ENCODE results near the gene LRRC8A.

LRRC8A gene

GRCh38 chr9:128947527-128948301, 65.8 kb downstream of the LRRC8A start, which contains the start of the genes DOLK and NUP188:
Gene DOLK, minus strand, starts transcription at chr9:128947603. Its CDS starts 300 bp downstream, at chr9:128947303.
Gene NUP188, plus strand, starts transcription at chr9:128947699. Its CDS starts 21 bp downstream, at chr9:128947720.
- H3K4me1 ChIP-seq (ENCODE audit: control insufficient read depth, insufficient read depth, low read length): no peaks in the 10 kb centered on the region
- peak within 1 kb of the TSS; percentile 96 for H3K4me3 ChIP-seq (ENCODE audit: low read depth, low read length)
- H3K36me3 ChIP-seq (ENCODE audit: control insufficient read depth in 2 of 2, insufficient read depth in 1 of 2, low read length in 2 of 2): peaks cover 18 to 32% of the 10 kb centered on the region in 2 experiments; a peak in 2 of 3 replicates
- ChIA-PET POLR2A (interaction anchor here (0.6 to 1.4 kb wide), 9 partner anchors 8 to 492 kb away, joined by 3 to 5 read pairs (median 3); partner anchors contain the start of genes ODF2 and ZDHHC12), CTCF (interaction anchor here (0.9 to 2.6 kb wide), 4 partner anchors 19 to 58 kb away, joined by 3 to 8 read pairs (median 4); no protein-coding TSS in a partner anchor)
- H3K27ac ChIP-seq (ENCODE audit: extremely low read depth, low read depth, low read length): peak within 1 kb of the TSS; percentile 83
- H3K9me3 ChIP-seq (ENCODE audit: control insufficient read depth, insufficient read depth, low read depth, low read length): no peaks in the 10 kb centered on the region
- TF ChIP-seq REST (tag by site-specific recombination; IDR thresholded peaks at IDR 0.05): peak; percentile 31; the same call in 1 of the 2 replicates
- peak; percentile 99 for TF ChIP-seq GLIS2 (tag by site-specific recombination; IDR thresholded peaks at IDR 0.05)
- peak; percentile 88 for TF ChIP-seq ZBTB10 (tag by site-specific recombination; IDR thresholded peaks at IDR 0.05)
- peak; percentile 98 for TF ChIP-seq ZBTB26 (tag by site-specific recombination; optimal IDR thresholded peaks at IDR 0.05)
- no peak for TF ChIP-seq ZNF114 (tag by site-specific recombination; IDR thresholded peaks at IDR 0.05)
- no peak for TF ChIP-seq ZNF621 (tag by site-specific recombination; IDR thresholded peaks at IDR 0.05)
- TF ChIP-seq SCRT1 (tag by site-specific recombination; IDR thresholded peaks at IDR 0.05; ENCODE audit: borderline replicate concordance): no peak
- no peak for TF ChIP-seq ZNF416 (tag by site-specific recombination; IDR thresholded peaks at IDR 0.05)
- peak; percentile 70 for TF ChIP-seq ZNF843 (tag by site-specific recombination; IDR thresholded peaks at IDR 0.05)
- TF ChIP-seq KLF8 (tag by site-specific recombination; IDR thresholded peaks at IDR 0.05): peak; percentile 83; the same call in 1 of the 2 replicates
- peak; percentile 31; the same call in 1 of the 2 replicates for TF ChIP-seq MYNN (tag by site-specific recombination; IDR thresholded peaks at IDR 0.05; ENCODE audit: borderline replicate concordance)
- TF ChIP-seq ZNF561 (tag by site-specific recombination; IDR thresholded peaks at IDR 0.05; ENCODE audit: borderline replicate concordance): no peak
- no peak for TF ChIP-seq TRIM28 (IDR thresholded peaks at IDR 0.05; ENCODE audit: borderline replicate concordance, low read length)
- TF ChIP-seq PATZ1 (tag by site-specific recombination; IDR thresholded peaks at IDR 0.05): peak; percentile 95
- TF ChIP-seq ZNF585B (tag by site-specific recombination; IDR thresholded peaks at IDR 0.05): no peak; the same call in 1 of the 2 replicates
- TF ChIP-seq ZNF140 (tag by site-specific recombination; IDR thresholded peaks at IDR 0.05): no peak
- TF ChIP-seq FEZF1 (tag by site-specific recombination; IDR thresholded peaks at IDR 0.05): 0 out of 2 replicates have a peak, but pooled peaks have one; percentile 2
- TF ChIP-seq ZNF10 (tag by site-specific recombination; IDR thresholded peaks at IDR 0.05): no peak
- TF ChIP-seq ZNF19 (tag by site-specific recombination; IDR thresholded peaks at IDR 0.05; ENCODE audit: low read depth): no peak
- TF ChIP-seq ZBTB8A (tag by site-specific recombination; IDR thresholded peaks at IDR 0.05): peak; percentile 59; the same call in 1 of the 2 replicates
- no peak for TF ChIP-seq HOXA7 (CRISPR knock-in tag; IDR thresholded peaks at IDR 0.05; ENCODE audit: borderline replicate concordance)
- peak; percentile 100 for TF ChIP-seq ZFHX2 (tag by site-specific recombination; conservative IDR thresholded peaks at IDR 0.05)
- TF ChIP-seq ZSCAN23 (tag by site-specific recombination; IDR thresholded peaks at IDR 0.05): no peak; the same call in 1 of the 2 replicates
- peak; percentile 39; the same call in 1 of the 2 replicates for TF ChIP-seq ZSCAN30 (tag by site-specific recombination; IDR thresholded peaks at IDR 0.05)
- no peak for TF ChIP-seq ZNF768 (tag by site-specific recombination; IDR thresholded peaks at IDR 0.05)
- no peak for TF ChIP-seq ZNF658 (tag by site-specific recombination; IDR thresholded peaks at IDR 0.05)
- TF ChIP-seq ZNF510 (tag by site-specific recombination; IDR thresholded peaks at IDR 0.05; ENCODE audit: insufficient replicate concordance): no peak
- no peak for TF ChIP-seq ZNF221 (tag by site-specific recombination; IDR thresholded peaks at IDR 0.05; ENCODE audit: borderline replicate concordance)
- no peak for TF ChIP-seq ZNF792 (tag by site-specific recombination; IDR thresholded peaks at IDR 0.05)

All from HEK293 (cell line).